ENCODE data around the gene MED15.
"Not testable (repeated sequence)": the region's sequence is repeated elsewhere in the genome, so short reads cannot be mapped to it uniquely, and the experiment has no call there.

MED15 gene

DNA sequence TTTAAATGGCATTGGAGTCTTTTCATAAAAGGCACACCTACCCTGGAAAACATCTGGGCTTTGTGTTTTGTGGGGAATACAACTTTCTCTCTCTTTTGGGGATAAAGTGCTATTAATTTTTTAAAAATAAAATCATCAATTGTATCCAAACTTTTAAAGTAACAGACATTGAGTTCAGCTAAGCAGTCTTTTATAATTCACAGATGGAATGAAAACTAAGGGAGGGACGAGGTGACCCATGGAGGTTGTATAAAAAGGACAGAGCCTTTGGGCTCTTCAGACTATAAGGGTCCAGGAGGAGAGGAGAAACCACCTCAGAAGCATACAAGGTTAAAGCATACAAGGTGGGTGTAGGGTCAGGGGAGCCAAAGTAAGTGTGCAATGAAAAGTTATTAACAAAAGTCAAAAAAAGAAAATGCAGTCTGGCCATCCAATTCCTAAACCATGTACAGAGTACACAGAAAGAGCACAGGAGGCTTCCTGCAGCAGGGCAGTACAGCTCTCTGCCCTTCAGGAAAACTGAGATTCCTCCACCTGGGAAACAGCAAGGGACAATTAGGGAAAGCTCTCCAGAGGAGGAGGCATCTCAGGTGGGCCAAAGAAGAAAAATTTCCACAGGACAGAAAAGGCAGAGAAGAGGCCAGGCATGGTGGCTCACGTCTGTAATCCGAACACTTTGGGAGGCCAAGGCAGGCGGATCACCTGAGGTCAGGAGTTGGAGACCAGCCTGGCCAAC is 22.3 kb upstream of the MED15 start:
- no peak for DNase-seq (ENCODE audit: low spot score)

DNA sequence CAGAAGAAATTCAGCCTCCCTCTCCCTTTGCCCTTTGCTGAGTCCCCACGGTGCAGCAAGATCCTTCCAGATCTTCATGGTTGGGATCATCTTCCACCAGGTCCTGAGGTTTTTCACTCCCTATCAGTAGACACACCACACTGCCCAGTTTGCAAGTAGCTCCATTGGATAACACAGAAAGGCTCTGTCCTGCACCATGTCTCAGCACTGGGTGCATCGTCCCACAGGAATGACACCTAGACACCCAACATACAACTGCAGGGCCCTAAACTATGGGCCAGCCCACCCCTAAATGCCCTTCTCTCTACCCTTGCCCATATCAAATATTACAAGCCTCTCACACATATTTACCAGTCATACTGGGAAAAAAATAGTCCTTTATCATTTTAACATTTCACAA is 21.2 kb upstream of the MED15 start:
- no peak for DNase-seq (ENCODE audit: low spot score)

- no peak for DNase-seq (ENCODE audit: low spot score)
These were observed 19.7 kb upstream of the MED15 start for GRCh38 chr22:20487715-20488114.

DNA sequence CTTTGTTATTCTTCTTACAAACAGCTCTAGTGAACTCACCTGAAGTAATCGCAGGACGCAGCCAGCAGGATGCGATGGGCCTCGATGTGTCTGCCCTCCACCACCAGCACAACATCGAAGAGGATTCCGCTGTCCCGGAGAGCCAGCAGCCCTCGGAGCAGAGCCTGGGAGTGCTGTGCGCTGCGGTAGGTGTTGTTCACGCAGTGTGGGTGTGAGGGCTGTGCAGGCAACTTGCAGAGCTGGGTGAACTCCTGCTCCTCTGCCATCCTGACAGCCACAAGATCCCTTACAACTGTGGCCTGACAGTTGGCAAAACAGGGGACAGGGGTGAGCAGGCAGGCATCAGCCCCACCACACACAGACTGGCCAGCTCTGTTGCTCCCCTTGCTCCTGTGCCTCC is 18.5 kb upstream of the MED15 start:
- no peak for DNase-seq (ENCODE audit: low spot score)

- DNase-seq (ENCODE audit: low spot score), result no peak
These were observed 17.0 kb upstream of the MED15 start for GRCh38 chr22:20490183-20490940.

GRCh38 chr22:20490941-20491307 is 16.5 kb upstream of the MED15 start:
- no peak for DNase-seq (ENCODE audit: low spot score)

- no peak for DNase-seq (ENCODE audit: low spot score)
These were observed 16.1 kb upstream of the MED15 start for GRCh38 chr22:20491346-20491745.

- DNase-seq (ENCODE audit: low spot score), result peak; percentile 70
These were observed 12.2 kb upstream of the MED15 start, which contains the start of gene KLHL22 for GRCh38 chr22:20494978-20495860. TSS of gene KLHL22 (minus strand) at chr22:20495795. CDS start at chr22:20489211, 6,584 bp downstream.

GRCh38 chr22:20495861-20496681 is 11.3 kb upstream of the MED15 start:
- DNase-seq (ENCODE audit: low spot score), result peak; percentile 88

GRCh38 chr22:20497426-20497825 is 10.0 kb upstream of the MED15 start:
- no peak for DNase-seq (ENCODE audit: low spot score)

DNA sequence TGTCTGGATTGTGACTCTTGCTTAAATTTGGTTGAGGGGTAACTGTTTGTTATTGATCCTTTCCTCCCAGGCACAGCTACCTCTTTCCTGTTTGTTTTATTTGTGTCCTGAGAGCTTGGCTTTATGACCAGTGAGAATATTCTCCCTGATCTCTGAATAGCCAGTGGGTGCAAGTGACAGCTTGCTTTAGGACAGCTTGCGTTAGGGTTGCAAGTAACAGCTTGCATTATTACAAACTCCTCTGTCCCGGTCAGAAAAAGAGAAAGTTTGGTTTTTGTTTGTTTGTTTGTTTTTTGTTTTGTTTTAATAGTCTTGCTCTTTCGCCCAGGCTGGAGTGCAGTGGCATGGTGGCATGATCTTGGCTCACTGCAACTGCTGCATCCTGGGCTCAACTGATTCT is 8.5 kb upstream of the MED15 start:
- no peak for DNase-seq (ENCODE audit: low spot score)

GRCh38 chr22:20499769-20500168 is 7.6 kb upstream of the MED15 start:
- no peak for DNase-seq (ENCODE audit: low spot score)

DNA sequence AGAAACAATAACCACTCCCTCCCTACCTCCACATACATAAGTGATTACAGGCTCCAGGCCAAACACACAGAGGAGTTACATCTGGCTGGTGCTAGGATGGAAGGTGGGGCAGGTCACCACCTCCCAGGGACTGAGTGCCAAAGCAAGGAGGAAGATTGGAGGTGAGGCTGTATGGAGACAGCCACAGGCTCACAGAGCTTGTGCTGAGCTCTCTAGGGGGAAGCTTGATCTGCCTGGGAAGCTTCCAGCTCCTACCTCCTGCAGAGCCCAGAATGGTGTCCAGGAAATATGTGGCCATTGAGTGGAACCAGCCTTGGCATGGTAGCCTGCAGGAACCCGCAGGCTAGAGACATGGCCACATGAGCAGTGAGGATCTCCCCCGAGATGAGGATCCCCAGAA is 3.6 kb upstream of the MED15 start:
- DNase-seq (ENCODE audit: low spot score), result no peak

DNA sequence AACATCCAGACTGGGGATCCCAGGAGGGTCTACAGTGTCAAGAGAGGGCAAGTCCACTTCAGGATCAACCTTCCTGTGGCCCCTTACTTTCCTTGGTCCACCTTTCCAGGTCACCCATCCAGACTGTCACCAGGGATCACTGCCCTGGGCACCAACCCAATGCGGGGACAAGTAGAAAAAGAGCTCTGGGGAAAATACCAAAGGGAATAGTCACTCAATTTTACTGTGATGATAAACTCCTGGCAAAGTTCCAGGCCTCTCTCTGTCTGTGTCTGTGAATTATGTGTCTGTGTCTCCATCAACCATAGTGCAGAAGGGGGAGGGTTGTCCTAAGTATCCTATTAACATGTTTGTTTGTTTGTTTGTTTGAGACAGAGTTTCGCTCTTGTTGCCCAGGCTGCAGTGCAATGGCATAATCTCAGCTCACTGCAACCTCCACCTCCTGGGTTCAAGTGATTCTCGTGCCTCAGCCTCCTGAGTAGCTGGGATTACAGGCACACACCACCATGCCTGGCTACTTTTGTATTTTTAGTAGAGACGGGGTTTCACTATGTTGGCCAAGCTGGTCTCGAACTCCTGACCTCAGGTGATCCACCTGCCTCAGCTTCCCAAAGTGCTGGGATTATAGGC is 3.0 kb upstream of the MED15 start:
- DNase-seq (ENCODE audit: low spot score), result peak; percentile 79

- no peak for DNase-seq (ENCODE audit: low spot score)
These were observed 712 bp upstream of the MED15 start for GRCh38 chr22:20506543-20507252.

DNA sequence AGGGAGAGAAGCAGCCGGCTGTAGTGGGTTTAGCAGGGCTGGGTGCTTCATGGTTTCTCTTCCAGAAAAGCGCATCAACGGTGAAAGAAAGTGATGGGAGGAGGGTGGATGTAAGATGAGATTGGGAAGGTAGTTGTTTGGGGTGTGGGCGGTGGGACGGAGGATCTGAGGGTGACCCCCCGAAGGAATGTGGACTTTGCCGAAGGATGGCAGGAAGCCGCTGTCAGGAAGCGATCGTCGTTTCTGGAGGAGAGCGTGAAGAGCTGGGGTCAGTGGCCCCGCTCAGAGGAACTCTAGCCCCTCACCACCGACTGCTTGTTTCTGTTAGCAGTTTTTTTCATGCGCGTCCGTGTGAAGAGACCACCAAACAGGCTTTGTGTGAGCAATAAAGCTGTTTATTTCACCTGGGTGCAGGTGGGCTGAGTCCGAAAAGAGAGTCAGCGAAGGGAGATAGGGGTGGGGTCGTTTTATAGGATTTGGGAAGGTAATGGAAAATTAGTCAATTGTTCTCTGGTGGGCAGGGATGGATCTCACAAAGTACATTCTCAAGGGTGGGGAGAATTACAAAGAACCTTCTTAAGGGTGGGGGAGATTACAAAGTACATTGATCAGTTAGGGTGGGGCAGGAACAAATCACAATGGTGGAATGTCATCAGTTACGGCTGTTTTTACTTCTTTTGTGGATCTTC is 801 bp downstream of the MED15 start:
- not testable (repeated sequence) for DNase-seq (ENCODE audit: low spot score)

DNA sequence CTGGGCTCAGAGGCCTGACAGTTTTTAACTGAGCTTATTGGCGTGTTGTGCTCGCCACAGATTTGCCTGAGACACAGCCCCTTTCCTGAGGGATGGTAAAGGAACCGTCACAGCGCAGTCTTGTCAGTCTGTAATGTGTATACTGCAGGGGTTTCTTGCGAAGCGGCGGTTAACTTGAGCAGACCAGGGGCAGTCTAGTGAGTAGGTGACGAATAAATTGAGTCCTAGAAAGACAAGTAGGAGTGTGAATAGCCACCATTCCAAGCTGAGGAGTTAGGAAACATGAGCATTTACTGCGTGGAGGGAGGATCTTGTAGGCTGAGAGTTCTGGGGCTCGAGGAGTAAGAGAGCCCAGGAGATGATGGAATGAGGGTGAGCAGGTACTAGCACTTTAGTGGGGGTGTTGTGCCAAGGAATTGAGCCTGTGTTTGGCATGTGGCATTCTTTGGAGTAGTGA is 1.4 kb downstream of the MED15 start:
- peak; percentile 54 for DNase-seq (ENCODE audit: low spot score)

DNA sequence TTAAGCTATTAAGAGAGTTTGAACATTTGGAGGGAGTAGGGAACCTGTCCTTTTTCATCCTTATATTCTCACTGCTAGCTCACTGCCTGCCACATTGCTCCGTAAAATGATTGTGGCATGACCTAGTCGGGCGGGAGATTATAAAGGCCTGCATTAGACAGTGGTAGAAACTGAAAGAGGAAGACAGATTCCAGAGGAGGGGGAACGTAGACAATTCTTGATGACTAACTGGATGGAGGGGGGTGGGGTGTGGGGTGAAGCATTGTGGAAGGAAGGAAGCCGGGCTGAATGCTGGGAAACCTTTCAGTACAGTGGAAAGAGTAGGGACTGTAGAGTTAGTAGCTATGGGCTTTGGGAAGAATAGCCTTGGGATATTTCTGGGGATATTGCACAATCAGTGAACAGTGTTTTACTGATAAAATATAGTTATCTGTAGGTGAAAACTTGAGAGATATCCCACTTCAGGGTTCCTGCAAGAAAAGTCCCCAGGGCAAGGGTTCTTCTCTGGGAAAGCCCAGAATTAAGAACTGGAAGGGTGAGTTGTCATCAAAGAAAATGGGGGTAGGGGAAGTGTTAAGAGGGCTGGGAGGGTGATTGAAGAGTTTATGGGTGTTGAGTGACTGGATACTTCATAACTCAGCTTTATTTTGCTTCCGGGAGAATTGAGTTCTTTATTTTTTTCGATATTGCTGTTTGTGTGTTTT is 2.1 kb downstream of the MED15 start:
- peak; percentile 89 for DNase-seq (ENCODE audit: low spot score)

All from RKO (cell line).